SK-N-MC (cell line): ENCODE data around the gene DZIP1L.

Experiments used
- EZH2 ChIP-seq: fragments of 200-600 bp; sonication (generic); IDR thresholded peaks from one replicate; pipeline ENCODE4 v1.6.1; 2017; ENCODE audit warnings: antibody characterized with exemption
- FOXP2 ChIP-seq: optimal IDR thresholded peaks from 2 replicates; pipeline ENCODE3; 2011; ENCODE audit warnings: mild to moderate bottlenecking, moderate library complexity; ENCODE audit not compliant: insufficient read depth; ENCODE audit errors: extremely low read length, control extremely low read depth
- POLR2AphosphoS5 ChIP-seq: IDR thresholded peaks from 2 replicates; pipeline ENCODE4 v1.6.1; 2012; ENCODE audit warnings: mild to moderate bottlenecking, low read depth, low read length, borderline replicate concordance

GRCh38 chr3:138112362-138112761 lies 3.0 kb downstream of the DZIP1L start:
- TF ChIP-seq EZH2 (no peak), POLR2AphosphoS5 (no peak), FOXP2 (no peak)
